HG02970 (cell line): ENCODE data around the gene NAA25.

Source experiments
- ATAC-seq: cut with Tn5 transposase; IDR thresholded peaks from one replicate; pipeline ENCODE4 v1.9.1; 2021; ENCODE audit warnings: mild to moderate bottlenecking, moderate library complexity, moderate number of reproducible peaks; ENCODE audit not compliant: unreplicated experiment, low FRiP score

NAA25 gene

GRCh38 chr12:111981987-111982386, 126.6 kb downstream of the NAA25 start:
- ATAC-seq, result no peak

- no peak for ATAC-seq
Observed at GRCh38 chr12:111980598-111980997, 128.0 kb downstream of the NAA25 start.

- ATAC-seq, result no peak
Observed at GRCh38 chr12:111978545-111978944, 130.0 kb downstream of the NAA25 start.

- ATAC-seq, result no peak
Observed at GRCh38 chr12:111976860-111977259, 131.7 kb downstream of the NAA25 start.
